Measurements from ENCODE around the gene LSM3. TPM values are rescaled to one million over a fixed set of nuclear protein-coding genes. Genes with fewer than 3 reads are reported as not detected.

LSM3 gene
- total RNA-seq, 1 donor from 2014 or later: 9.5 TPM

- H3K36me3 ChIP-seq: no peaks in the 10 kb centered on the region
- H3K4me3 ChIP-seq: no peak overlapping the region
- DNase-seq: no peak
- no peak overlapping the region for H3K27ac ChIP-seq
- ATAC-seq: no peak
- H3K27me3 ChIP-seq (ENCODE audit: low read depth): peaks cover 3% of the 10 kb centered on the region
- no peaks in the 10 kb centered on the region for H3K9me3 ChIP-seq
- TF ChIP-seq CTCF (IDR thresholded peaks at IDR 0.05): no peak
- peaks cover 15% of the 10 kb centered on the region for H3K4me1 ChIP-seq
- intact Hi-C loops (cut with DNase I): no loop called here
Measured at GRCh38 chr3:14238356-14238755, 59.7 kb downstream of the LSM3 start.

- intact Hi-C loops (cut with DNase I): no loop called here
- H3K36me3 ChIP-seq: no peaks in the 10 kb centered on the region
- no peak overlapping the region for H3K4me3 ChIP-seq
- DNase-seq (no peak), ATAC-seq (no peak)
- TF ChIP-seq CTCF (IDR thresholded peaks at IDR 0.05): no peak
- no peaks in the 10 kb centered on the region for H3K9me3 ChIP-seq
- H3K27me3 ChIP-seq (ENCODE audit: low read depth): peaks cover 3% of the 10 kb centered on the region
- H3K27ac ChIP-seq: no peak overlapping the region
- peaks cover 15% of the 10 kb centered on the region for H3K4me1 ChIP-seq
Measured at GRCh38 chr3:14238930-14239329, 60.3 kb downstream of the LSM3 start.

- Histone ChIP-seq H3K36me3 (no peaks in the 10 kb centered on the region), H3K4me3 (no peak overlapping the region), H3K27me3 (ENCODE audit: low read depth) (peaks cover 3% of the 10 kb centered on the region), H3K4me1 (peaks cover 10% of the 10 kb centered on the region), H3K27ac (no peak overlapping the region), H3K9me3 (no peaks in the 10 kb centered on the region)
- intact Hi-C loops (cut with DNase I): no loop called here
- no peak for DNase-seq
- TF ChIP-seq CTCF (IDR thresholded peaks at IDR 0.05): no peak
- no peak for ATAC-seq
Measured at GRCh38 chr3:14239940-14240339, 61.3 kb downstream of the LSM3 start.

- Histone ChIP-seq H3K27me3 (ENCODE audit: low read depth) (peaks cover 3% of the 10 kb centered on the region), H3K4me1 (peaks cover 6% of the 10 kb centered on the region), H3K36me3 (no peaks in the 10 kb centered on the region), H3K4me3 (no peak overlapping the region), H3K9me3 (no peaks in the 10 kb centered on the region), H3K27ac (no peak overlapping the region)
- DNase-seq (no peak), ATAC-seq (no peak)
- intact Hi-C loops (cut with DNase I): no loop called here
- no peak for TF ChIP-seq CTCF (IDR thresholded peaks at IDR 0.05)
Measured at GRCh38 chr3:14240366-14240765, 61.7 kb downstream of the LSM3 start.

GRCh38 chr3:14241716-14242115 is 63.1 kb downstream of the LSM3 start:
- intact Hi-C loops (cut with DNase I): no loop called here
- no peak for TF ChIP-seq CTCF (IDR thresholded peaks at IDR 0.05)
- H3K4me1 ChIP-seq: no peaks in the 10 kb centered on the region

More at GRCh38 chr3:14241716-14242115, 63.1 kb downstream of the LSM3 start:
- no peak overlapping the region for H3K4me3 ChIP-seq
- no peak for ATAC-seq
- DNase-seq: no peak
- no peaks in the 10 kb centered on the region for H3K9me3 ChIP-seq
- H3K27me3 ChIP-seq (ENCODE audit: low read depth): peaks cover 3% of the 10 kb centered on the region
- no peaks in the 10 kb centered on the region for H3K36me3 ChIP-seq
- no peak overlapping the region for H3K27ac ChIP-seq

All from lower lobe of right lung (tissue), 2 donors.